Skin epidermis (tissue), 12 donors: ENCODE measurements around the gene GRIN2A.

Experiments
- H3K27ac ChIP-seq, 21 experiments: fragments of 200-600 bp; sonication (generic) in 11 of 21; one replicate each; pipeline ENCODE4 v1.5.0; 2020; ENCODE audit warnings: mild to moderate bottlenecking in 3 of 21, inconsistent platforms in 2 of 21, moderate library complexity in 2 of 21
- H3K4me3 ChIP-seq, 7 experiments: fragments of 200-600 bp; sonication (generic) in 2 of 7; one replicate each; pipeline ENCODE4 v1.5.0; 2020; ENCODE audit warnings: inconsistent platforms in 2 of 7, mild to moderate bottlenecking in 2 of 7, moderate library complexity in 1 of 7

Gene GRIN2A

GRCh38 chr16:9757687-9758086 lies 424.5 kb downstream of the GRIN2A start:
- Histone ChIP-seq H3K27ac (no peak overlapping the region), H3K4me3 (no peak overlapping the region)

- Histone ChIP-seq H3K27ac (no peak overlapping the region), H3K4me3 (no peak overlapping the region)
Measured at GRCh38 chr16:9756434-9756833, 425.8 kb downstream of the GRIN2A start.

- Histone ChIP-seq H3K4me3 (no peak overlapping the region), H3K27ac (no peak overlapping the region)
Measured at GRCh38 chr16:9755081-9755480, 427.1 kb downstream of the GRIN2A start.

GRCh38 chr16:9741776-9742175 lies 440.5 kb downstream of the GRIN2A start:
- no peak overlapping the region for H3K4me3 ChIP-seq

GRCh38 chr16:9739301-9739700 lies 442.9 kb downstream of the GRIN2A start:
- Histone ChIP-seq H3K27ac (no peak overlapping the region), H3K4me3 (no peak overlapping the region)

More at GRCh38 chr16:9741776-9742175, 440.5 kb downstream of the GRIN2A start:
- H3K27ac ChIP-seq: no peak overlapping the region

GRCh38 chr16:9738690-9739089 lies 443.5 kb downstream of the GRIN2A start:
- no peak overlapping the region for H3K4me3 ChIP-seq
- H3K27ac ChIP-seq: no peak overlapping the region

- Histone ChIP-seq H3K27ac (no peak overlapping the region), H3K4me3 (no peak overlapping the region)
Measured at GRCh38 chr16:9736547-9736946, 445.7 kb downstream of the GRIN2A start.

GRCh38 chr16:9723136-9723535 lies 459.1 kb downstream of the GRIN2A start:
- Histone ChIP-seq H3K4me3 (no peak overlapping the region), H3K27ac (no peak overlapping the region)

- Histone ChIP-seq H3K27ac (no peak overlapping the region), H3K4me3 (no peak overlapping the region)
Measured at GRCh38 chr16:9713907-9714306, 468.3 kb downstream of the GRIN2A start.

GRCh38 chr16:9713156-9713555 lies 469.1 kb downstream of the GRIN2A start:
- H3K27ac ChIP-seq: no peak overlapping the region
- no peak overlapping the region for H3K4me3 ChIP-seq

GRCh38 chr16:9708972-9709620 lies 473.1 kb downstream of the GRIN2A start:
- Histone ChIP-seq H3K27ac (no peak overlapping the region), H3K4me3 (no peak overlapping the region)

GRCh38 chr16:9706217-9706836 lies 475.9 kb downstream of the GRIN2A start:
- no peak overlapping the region for H3K27ac ChIP-seq
- no peak overlapping the region for H3K4me3 ChIP-seq

- Histone ChIP-seq H3K27ac (no peak overlapping the region), H3K4me3 (no peak overlapping the region)
Measured at GRCh38 chr16:9703731-9704130, 478.5 kb downstream of the GRIN2A start.
